Left hindlimb (tissue), 1 donor: ENCODE data around the gene GHRHR.

ENCODE experiments used
- DNase-seq: peaks from one replicate; pipeline ENCODE4 v3.0.0-alpha.2; 2018

Gene GHRHR

DNA sequence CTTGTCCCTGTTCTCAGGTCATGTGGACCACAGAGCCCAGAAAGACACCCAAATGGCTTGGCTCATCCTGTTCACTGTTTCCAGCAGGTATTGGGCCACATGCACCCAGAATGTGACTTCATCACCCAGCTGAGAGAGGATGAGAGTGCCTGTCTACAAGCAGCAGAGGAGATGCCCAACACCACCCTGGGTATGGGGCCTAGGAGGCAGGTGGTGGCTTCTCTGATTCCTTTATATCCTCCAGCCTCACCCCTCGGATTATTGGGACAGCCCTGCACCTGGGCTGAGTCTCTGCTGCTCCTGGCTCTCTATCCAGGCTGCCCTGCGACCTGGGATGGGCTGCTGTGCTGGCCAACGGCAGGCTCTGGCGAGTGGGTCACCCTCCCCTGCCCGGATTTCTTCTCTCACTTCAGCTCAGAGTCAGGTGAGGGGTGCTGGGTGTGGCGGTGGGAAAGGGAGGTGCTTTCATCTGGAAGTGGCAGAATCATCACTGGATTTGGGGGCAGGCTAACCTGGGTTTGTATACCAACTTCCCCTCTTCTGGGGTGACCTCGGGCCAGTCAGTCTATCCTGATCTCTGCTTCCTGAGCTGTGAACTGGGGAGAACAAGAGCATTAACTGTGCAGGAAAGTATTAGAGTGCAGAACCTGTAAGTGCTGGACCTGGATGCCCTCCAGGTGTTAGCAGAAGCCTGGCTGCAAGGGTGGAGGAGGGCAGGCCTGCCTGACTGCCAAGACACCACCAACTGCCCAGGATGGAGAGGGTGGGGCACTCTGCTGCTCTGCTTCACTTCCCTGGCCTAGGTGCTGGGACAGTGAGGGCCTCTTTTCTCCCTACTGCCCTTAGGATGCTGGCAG lies 5.2 kb downstream of the GHRHR start:
- DNase-seq = no peak

- DNase-seq = no peak
Measured at GRCh38 chr7:30969604-30969970, 5.8 kb downstream of the GHRHR start.

DNA sequence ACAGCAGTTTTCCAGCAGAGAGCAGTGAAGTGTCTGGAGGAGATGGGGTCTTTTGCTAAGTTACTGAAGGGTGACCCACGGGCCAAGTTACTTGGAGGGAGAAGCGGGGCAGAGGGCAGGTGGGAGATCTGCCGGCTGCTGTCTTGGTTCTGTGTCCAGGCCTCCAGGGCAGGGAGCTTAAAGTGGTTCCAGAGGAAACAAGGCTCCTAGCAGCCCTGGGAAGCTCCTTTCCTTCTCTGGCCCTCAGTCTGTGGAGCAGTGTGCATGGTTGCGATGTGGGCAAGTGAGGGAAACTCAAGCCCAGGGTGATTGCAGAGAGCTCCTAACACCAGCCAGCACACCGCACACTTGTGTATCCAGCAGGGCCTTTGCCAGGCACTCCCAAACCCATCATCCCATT lies 6.3 kb downstream of the GHRHR start:
- no peak for DNase-seq

DNA sequence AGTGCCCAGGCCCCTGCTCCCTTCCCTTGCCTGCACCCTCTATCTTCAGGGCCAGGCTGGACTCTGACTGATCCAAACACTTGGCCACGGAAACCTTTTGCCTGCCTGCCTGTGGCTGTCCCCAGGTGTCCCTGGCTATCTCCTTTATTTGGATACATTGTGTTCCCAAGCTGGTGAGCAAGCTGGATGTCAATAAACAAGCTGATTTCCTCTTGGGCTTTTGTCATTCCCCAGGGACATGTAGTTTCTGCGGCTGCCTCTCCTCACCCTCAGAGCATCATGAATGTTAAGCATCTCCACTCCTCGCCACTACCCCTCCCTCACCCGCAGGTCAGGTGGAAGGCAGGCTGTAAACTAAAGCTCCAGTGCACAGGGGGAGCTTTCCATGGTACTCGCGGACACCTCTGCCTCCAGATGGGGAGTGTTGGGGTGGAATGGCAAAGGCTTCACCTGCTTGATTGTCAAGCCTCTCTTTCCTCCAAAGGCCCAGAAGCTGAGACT lies 6.9 kb downstream of the GHRHR start:
- DNase-seq = no peak

DNA sequence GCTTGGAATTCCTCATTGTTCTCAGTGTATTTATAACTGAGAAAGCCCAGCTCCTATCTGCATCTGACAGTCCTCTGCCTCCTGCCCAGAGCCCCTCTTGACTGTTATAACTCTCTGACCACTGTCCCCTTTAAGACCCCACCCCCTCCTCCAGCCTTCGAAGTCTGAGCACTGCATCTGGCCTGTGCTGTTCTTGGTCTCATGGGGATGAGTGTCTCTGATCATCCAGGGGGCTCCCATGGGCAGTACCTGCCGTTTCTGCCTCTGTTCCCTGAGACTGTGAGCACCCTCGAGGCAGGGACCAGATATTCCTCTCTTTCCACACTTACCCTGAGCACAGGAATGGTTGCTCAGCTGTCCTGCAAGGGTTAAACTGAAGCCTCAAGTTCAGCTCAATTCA lies 7.7 kb downstream of the GHRHR start:
- no peak for DNase-seq

- DNase-seq = no peak
Measured at GRCh38 chr7:30971840-30972563, 8.2 kb downstream of the GHRHR start.

GRCh38 chr7:30973292-30973691 lies 9.5 kb downstream of the GHRHR start:
- no peak for DNase-seq

DNA sequence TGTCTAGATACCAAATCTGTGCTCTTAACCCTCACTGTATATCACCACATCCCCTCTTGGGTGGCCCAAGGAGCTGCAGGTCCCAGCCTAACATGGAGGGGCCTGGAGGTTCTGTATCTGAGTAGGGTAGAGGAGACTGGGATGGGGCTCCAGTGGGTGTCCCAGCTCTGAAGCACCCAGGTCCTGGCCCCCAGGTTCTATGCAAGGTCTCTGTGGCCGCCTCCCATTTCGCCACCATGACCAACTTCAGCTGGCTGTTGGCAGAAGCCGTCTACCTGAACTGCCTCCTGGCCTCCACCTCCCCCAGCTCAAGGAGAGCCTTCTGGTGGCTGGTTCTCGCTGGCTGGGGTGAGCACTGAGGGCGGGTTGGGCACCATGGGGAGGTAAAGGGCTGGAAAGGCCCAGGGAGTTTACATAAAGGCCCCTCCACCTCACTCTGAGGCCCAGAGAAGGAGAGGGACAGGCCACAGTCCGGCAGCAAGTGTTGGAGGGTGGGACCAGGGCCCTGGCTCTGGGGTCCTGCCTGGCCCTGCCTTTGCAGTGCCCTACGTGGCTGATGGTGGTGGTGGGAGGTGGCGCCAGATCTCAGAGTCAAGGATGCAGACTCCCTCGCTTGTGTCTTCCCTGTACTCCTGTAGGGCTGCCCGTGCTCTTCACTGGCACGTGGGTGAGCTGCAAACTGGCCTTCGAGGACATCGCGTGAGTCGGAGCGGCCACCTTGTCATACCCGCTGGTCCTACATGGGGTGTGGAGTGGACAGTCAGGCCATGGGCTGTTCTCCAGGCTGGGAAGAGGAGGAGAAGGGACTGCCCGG lies 10.2 kb downstream of the GHRHR start:
- no peak for DNase-seq

DNA sequence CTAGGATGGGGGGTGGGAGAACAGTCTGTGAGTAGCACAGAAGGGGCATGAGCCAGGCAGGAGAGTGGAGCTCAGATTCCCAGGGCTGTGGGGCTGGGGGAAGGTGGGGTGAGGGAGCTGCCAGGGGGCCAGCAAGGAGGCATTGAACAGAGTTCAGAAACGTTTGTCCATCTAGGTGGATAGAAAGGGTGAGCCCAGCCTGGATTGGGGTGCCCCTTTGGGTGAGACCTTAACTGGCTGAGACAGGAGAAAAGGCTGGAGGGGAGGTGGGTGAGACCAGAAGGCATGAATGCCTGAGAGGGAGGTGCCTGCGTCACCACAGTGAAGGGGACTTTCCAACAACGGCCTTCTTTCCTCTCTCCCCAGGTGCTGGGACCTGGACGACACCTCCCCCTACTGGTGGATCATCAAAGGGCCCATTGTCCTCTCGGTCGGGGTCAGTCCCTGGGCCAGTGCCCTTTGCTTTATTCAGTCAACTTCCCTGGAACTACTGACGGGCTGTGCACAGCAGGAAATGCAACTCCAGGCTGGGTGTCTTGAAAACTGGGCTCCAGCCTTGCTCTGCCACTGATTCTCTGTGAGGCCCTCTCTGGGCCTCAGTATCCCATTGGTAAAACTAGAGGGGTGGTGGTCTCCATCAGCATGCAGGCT lies 11.0 kb downstream of the GHRHR start:
- DNase-seq = no peak

GRCh38 chr7:30975256-30975899 lies 11.6 kb downstream of the GHRHR start:
- DNase-seq = no peak

DNA sequence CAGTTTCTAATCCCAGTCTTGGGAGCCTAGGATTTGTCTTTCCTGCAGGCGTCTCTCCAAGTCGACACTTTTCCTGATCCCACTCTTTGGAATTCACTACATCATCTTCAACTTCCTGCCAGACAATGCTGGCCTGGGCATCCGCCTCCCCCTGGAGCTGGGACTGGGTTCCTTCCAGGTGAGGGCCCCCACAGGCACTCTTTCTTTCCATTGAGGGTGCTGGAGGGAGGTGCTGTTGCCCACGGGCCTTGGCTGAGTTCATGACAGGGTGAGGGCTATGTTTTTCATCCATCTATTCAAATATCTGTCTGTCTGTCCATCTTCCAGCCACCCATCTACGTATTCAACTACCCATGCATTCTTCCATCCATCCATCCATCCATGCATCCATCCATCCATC lies 12.6 kb downstream of the GHRHR start:
- no peak for DNase-seq

DNA sequence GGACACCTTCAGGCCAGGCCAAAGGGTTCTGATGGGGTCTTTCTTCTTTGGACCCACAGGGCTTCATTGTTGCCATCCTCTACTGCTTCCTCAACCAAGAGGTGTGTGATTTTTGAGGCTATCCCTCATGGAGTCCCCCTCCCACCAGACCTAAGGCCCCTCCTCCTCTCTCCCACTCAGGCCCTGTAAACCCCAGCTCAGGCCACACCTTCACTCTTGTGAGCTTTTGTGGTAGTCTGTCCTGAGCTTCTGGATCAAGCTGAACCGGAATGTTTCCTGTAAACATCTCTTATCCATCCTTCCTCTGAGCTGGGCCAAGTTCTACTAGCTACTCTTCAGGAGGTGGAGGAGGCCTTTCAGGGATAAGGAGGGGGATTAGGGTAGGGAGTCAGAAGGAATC lies 13.5 kb downstream of the GHRHR start:
- no peak for DNase-seq

DNA sequence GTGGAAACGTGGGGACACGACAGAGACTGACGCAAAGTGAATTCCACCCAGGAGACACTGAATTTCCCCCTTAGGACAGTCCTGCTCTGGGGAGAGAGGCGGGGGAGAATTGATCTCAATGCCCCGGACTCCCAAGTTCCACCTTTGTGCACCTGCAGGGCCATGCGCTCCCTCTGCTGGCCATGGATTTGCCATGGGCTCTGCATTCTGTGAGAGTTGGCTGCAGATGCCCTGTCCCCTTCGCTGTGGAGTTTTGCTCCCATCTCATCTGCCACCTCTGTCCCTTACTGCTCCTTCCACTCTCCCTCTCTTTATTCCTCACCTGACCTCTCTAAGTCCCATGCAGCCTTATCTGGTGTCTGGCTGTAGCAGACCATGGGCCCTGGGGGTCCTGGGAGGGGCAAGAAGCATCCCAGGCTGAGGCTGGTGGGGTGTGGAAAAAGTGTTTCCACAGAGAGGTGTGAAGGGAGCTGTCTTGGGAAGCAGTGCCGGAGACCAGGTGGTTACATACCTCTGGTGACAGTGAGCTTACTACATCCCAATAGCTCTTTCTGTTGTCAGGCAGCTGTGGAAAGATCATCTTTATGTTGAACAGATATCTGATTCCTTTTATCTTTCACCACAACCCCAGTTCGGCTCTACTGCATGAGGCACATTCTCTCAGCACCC lies 14.3 kb downstream of the GHRHR start:
- DNase-seq = no peak

- no peak for DNase-seq
Measured at GRCh38 chr7:30979027-30979426, 15.3 kb downstream of the GHRHR start.

DNA sequence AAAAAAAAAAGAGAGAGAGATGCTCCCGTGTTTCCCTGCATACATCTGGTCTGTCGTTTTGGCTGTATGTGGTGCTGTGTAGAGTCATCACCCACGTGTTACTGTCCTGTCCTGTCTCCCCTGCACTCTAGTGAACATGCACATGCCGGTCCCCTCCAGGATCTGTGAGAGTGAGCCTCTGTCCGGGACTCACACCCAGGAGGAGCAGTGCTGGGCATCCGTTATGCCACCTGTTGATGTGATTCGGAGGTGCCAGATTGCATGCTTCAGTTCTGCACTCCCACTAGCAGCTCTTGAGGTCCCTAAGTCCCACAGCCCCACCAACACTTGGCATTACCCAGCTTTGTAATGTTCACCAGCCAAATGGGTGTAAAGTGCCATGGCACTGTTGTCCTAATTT lies 16.4 kb downstream of the GHRHR start:
- DNase-seq = no peak

GRCh38 chr7:30980751-30981150 lies 17.0 kb downstream of the GHRHR start:
- DNase-seq = no peak

- peak; percentile 87 for DNase-seq
Measured at GRCh38 chr7:30983042-30983913, 19.5 kb downstream of the GHRHR start.

GRCh38 chr7:30983914-30984247 lies 20.1 kb downstream of the GHRHR start:
- no peak for DNase-seq

GRCh38 chr7:30984359-30985107 lies 20.8 kb downstream of the GHRHR start:
- DNase-seq = no peak

DNA sequence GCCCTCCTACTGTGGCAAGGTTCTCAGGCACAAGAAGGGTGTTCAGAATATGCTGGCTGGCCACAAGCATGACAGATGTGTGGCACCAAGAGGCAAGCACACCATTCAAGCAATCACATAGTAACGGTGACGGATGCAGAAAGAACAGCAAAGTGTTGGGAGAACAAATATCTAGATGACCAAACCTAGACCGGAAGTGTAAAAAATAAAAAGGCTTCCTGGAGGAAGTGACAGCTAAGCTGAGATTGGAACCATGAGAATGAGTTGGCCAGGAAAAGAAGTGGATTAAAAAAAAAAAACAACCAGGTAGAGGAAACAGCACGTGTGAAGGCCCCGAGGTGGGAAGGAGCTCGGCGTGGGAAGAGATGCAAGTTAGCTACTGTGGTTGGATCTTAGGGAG lies 22.0 kb downstream of the GHRHR start:
- DNase-seq = no peak
